Measurements from ENCODE around the gene FBP2.

FBP2 gene

GRCh38 chr9:94611638-94612068 lies 18.0 kb upstream of the FBP2 start (continued):
- TF ChIP-seq SCRT2 (tag by site-specific recombination; IDR thresholded peaks at IDR 0.05) (no peak), TCF7L2 (IDR thresholded peaks at IDR 0.05; ENCODE audit: borderline replicate concordance, low read depth, low read length) (no peak), ZNF518A (tag by site-specific recombination; conservative IDR thresholded peaks at IDR 0.05; ENCODE audit: low read depth) (no peak)

DNA sequence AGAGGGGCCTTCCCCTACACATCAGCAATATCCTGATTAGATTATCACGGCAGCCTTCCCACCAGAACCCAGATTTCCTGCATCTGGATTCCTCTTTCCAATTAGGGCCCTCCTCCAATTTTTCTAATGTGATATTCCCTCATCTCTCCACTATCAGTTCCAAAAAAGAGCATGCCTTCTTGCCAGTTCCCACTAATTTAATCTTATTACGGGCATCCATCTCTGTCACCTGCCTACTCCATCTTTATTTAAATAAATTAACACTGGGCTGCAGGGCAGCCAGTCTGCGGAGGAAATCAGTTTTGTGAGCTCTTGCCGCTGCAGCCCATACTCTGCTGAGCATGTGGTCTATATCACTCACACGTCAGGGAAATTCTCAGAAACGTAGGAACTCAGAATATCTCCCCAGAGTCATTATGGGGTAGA lies 16.6 kb upstream of the FBP2 start:
- ChIA-PET CTCF (no interaction called here), POLR2A (no interaction called here)
- Histone ChIP-seq H3K4me3 (ENCODE audit: low read depth, low read length) (no peak overlapping the region), H3K4me1 (ENCODE audit: control insufficient read depth, insufficient read depth, low read length) (no peaks in the 10 kb centered on the region), H3K9me3 (ENCODE audit: control insufficient read depth, insufficient read depth, low read depth, low read length) (no peaks in the 10 kb centered on the region), H3K36me3 (ENCODE audit: control insufficient read depth in 2 of 2, insufficient read depth in 1 of 2, low read length in 2 of 2) (no peaks in the 10 kb centered on the region), H3K27ac (ENCODE audit: extremely low read depth, low read depth, low read length) (no peak overlapping the region)
- TF ChIP-seq SP7 (tag by site-specific recombination; IDR thresholded peaks at IDR 0.05), result no peak
- no peak for TF ChIP-seq ZNF302 (tag by site-specific recombination; IDR thresholded peaks at IDR 0.05; ENCODE audit: low read depth)
- TF ChIP-seq ZNF354C (tag by site-specific recombination; IDR thresholded peaks at IDR 0.05; ENCODE audit: borderline replicate concordance, low read depth), result no peak
- no peak for TF ChIP-seq ZNF37A (tag by site-specific recombination; IDR thresholded peaks at IDR 0.05)
- no peak for TF ChIP-seq ZNF221 (tag by site-specific recombination; IDR thresholded peaks at IDR 0.05; ENCODE audit: borderline replicate concordance)
- TF ChIP-seq TCF7L2 (IDR thresholded peaks at IDR 0.05; ENCODE audit: borderline replicate concordance, low read depth, low read length), result no peak
- TF ChIP-seq ZNF239 (tag by site-specific recombination; IDR thresholded peaks at IDR 0.05), result no peak
- no peak for TF ChIP-seq ZBTB48 (tag by site-specific recombination; IDR thresholded peaks at IDR 0.05)
- no peak for TF ChIP-seq KLF1 (tag by site-specific recombination; IDR thresholded peaks at IDR 0.05)

DNA sequence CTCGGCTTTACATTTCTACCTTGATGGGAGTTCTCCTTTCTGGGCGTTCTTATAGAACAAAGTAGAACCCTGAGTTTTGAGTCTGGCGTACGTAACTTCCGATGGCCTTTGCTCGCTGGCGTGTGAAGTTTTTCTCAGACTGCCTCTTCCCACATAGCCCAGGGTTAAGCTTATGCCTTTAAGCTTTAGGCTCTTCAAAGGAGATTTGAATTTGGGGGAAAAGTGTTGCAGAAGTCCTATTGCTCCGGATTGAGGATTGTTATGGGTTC lies 13.7 kb upstream of the FBP2 start:
- no peak for TF ChIP-seq KLF9 (tag by site-specific recombination; IDR thresholded peaks at IDR 0.05; ENCODE audit: low read depth)
- TF ChIP-seq BCL11B (tag by site-specific recombination; IDR thresholded peaks at IDR 0.05; ENCODE audit: low read depth), result no peak
- TF ChIP-seq, protein P1, sequence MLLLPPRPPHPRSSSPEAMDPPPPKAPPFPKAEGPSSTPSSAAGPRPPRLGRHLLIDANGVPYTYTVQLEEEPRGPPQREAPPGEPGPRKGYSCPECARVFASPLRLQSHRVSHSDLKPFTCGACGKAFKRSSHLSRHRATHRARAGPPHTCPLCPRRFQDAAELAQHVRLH (tag by site-specific recombination; IDR thresholded peaks at IDR 0.05), result no peak
- no peaks in the 10 kb centered on the region for H3K4me1 ChIP-seq (ENCODE audit: control insufficient read depth, insufficient read depth, low read length)
- no peak overlapping the region for H3K4me3 ChIP-seq (ENCODE audit: low read depth, low read length)
- no peak overlapping the region for H3K27ac ChIP-seq (ENCODE audit: extremely low read depth, low read depth, low read length)
- no peaks in the 10 kb centered on the region for H3K36me3 ChIP-seq (ENCODE audit: control insufficient read depth in 2 of 2, insufficient read depth in 1 of 2, low read length in 2 of 2)
- ChIA-PET POLR2A (no interaction called here), CTCF (no interaction called here)
- H3K9me3 ChIP-seq (ENCODE audit: control insufficient read depth, insufficient read depth, low read depth, low read length), result no peaks in the 10 kb centered on the region

DNA sequence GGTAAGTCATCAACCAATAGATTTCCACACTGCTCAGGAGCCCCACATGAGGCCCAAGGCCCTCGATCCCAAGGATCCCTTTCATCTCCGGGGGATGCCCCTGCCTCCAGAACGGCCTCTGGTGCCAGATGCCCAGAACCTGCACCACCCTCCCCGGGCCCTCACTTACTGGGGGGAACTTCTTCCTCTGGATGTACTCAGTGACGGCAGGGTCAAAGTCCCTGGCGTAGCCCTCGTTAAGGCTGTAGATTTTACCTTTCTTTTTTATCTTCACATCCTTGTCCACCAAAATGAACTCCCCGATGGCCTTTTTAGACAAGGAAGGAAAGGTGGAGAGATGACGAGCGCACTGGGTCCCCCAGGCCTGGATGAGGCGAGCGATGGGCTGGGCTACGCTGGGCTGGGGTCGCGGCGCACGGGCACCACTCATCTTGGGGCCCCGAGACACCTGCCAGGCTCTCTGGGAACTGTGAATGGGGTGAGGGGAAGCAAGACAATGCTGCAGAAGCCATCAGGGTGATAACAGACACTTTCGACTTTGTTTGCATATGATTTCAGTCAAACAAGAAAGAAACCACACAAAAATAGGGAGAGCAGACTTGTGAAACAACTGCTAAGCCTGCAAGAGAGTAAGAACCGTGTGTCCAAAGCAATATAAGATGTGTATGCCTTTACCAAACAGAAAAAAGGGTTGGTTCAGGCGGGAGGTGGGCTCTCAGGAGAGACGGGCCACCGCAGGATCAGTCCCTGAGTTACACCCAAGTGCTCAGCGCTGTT lies 13.2 kb upstream of the FBP2 start:
- Histone ChIP-seq H3K4me3 (ENCODE audit: low read depth, low read length) (no peak overlapping the region), H3K9me3 (ENCODE audit: control insufficient read depth, insufficient read depth, low read depth, low read length) (no peaks in the 10 kb centered on the region), H3K4me1 (ENCODE audit: control insufficient read depth, insufficient read depth, low read length) (no peaks in the 10 kb centered on the region), H3K36me3 (ENCODE audit: control insufficient read depth in 2 of 2, insufficient read depth in 1 of 2, low read length in 2 of 2) (no peaks in the 10 kb centered on the region), H3K27ac (ENCODE audit: extremely low read depth, low read depth, low read length) (no peak overlapping the region)
- ChIA-PET CTCF (no interaction called here), POLR2A (no interaction called here)
- TF ChIP-seq, protein P2, sequence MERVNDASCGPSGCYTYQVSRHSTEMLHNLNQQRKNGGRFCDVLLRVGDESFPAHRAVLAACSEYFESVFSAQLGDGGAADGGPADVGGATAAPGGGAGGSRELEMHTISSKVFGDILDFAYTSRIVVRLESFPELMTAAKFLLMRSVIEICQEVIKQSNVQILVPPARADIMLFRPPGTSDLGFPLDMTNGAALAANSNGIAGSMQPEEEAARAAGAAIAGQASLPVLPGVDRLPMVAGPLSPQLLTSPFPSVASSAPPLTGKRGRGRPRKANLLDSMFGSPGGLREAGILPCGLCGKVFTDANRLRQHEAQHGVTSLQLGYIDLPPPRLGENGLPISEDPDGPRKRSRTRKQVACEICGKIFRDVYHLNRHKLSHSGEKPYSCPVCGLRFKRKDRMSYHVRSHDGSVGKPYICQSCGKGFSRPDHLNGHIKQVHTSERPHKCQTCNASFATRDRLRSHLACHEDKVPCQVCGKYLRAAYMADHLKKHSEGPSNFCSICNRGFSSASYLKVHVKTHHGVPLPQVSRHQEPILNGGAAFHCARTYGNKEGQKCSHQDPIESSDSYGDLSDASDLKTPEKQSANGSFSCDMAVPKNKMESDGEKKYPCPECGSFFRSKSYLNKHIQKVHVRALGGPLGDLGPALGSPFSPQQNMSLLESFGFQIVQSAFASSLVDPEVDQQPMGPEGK (tag by site-specific recombination; IDR thresholded peaks at IDR 0.05), result no peak
- TF ChIP-seq ZNF707 (tag by site-specific recombination; IDR thresholded peaks at IDR 0.05), result no peak
